ENCODE measurements around the gene BRAF.
"Not testable (repeated sequence)": the region's sequence is repeated elsewhere in the genome, so short reads cannot be mapped to it uniquely, and the experiment has no call there.

The BRAF gene

DNA sequence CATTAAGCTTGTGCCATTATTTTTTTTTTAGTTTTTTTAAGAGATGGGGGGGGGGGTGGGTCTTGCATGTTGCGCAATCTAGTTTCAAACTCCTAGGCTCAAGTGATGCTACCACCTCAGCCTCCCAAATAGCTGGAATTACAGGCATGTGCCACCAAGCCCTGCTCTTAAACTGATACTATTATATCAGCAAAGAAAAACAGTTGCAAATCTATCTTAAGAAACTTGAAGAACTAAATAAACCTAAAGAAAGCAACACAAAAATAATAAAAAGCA is 47.5 kb downstream of the BRAF start:
- DNase-seq (ENCODE audit: low read depth in 3 of 3) = no peak

- no peak for DNase-seq (ENCODE audit: low read depth in 3 of 3)
These were observed 48.0 kb downstream of the BRAF start for GRCh38 chr7:140876519-140877248.

- no peak for DNase-seq (ENCODE audit: low read depth in 3 of 3)
These were observed 51.3 kb downstream of the BRAF start for GRCh38 chr7:140873434-140873833.

DNA sequence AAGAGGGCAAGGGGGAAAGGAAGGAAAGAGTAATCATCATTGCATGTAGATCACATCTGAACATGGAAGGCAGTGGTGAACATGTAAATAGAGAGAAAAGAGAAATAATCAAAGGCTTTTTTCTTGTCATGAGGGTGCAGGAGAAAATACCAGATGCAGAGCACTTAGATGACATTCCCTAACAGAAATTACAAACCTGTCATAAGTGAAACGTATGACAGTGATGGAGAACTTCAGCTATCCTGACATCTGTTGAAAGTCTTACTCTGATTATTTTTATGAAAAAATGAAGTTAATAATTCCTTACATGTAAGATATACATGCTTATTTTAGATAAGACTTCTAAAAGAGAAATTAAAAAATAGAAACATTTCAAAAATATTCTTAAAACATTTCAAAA is 54.7 kb downstream of the BRAF start:
- no peak for DNase-seq (ENCODE audit: low read depth in 3 of 3)

- DNase-seq (ENCODE audit: low read depth in 3 of 3) = no peak
These were observed 55.3 kb downstream of the BRAF start for GRCh38 chr7:140869430-140869829.

DNA sequence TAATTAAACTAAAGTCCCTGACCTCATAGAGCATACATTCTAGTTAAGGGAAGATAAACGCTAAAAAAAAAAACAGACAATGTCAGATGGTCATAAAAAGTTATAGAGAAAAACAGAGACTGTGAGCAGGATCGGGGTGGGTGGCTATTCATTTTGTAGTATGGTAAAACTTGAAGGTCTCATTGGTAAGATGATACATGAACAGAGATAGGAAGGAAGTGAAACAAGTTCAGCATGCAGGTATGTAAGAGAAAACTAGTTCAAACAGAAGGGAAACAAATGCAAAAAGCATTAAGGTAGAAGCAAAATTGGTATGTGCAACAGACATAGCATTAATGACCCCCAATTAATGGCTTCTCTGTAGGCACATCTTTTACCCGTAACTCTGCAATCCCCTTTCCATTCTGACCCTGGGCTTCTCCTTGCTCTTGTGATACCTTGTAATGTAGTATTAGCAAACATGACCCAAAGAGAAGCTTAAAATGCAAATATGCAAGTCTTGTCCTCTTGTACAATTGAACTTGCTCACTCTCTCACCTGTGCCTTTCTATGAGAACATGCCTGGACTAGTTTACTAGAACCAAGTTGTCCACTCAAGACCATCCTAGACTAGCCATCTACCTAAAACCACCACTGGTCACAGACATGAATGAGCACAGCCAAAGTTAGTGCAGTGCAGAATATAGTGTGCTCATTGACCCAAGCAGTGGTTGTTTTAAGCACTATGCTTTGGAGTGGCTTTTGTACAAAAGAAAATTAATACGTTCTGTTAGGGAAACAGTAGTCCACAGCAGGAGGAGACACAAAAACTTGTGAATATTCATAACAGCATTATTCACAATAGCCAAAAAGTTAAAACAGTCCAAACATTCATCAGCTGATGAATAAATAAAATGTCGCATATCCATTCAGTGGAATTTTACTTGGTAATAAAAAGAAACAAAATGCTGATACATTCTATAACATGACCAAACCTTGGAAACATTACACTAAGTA is 57.0 kb downstream of the BRAF start:
- DNase-seq (ENCODE audit: low read depth in 3 of 3) = no peak

DNA sequence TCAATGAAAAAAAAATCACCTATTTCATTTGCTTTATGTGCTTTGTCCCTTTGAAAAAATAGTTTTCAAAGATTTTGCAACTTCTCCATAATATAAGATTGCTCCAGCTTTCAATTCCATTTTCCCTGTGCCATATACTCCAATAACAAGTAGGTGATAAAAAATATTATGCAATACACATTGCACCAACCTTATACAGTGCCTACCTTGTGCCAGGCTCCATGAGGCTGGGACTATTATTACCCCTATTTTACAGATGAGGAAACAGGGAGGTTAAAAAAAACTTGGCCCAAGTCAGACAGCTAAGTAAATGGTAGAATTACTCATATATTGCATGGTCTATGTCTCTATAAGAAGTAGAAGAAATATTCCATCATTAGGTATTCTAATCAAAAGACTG is 57.8 kb downstream of the BRAF start:
- DNase-seq (ENCODE audit: low read depth in 3 of 3) = no peak

DNA sequence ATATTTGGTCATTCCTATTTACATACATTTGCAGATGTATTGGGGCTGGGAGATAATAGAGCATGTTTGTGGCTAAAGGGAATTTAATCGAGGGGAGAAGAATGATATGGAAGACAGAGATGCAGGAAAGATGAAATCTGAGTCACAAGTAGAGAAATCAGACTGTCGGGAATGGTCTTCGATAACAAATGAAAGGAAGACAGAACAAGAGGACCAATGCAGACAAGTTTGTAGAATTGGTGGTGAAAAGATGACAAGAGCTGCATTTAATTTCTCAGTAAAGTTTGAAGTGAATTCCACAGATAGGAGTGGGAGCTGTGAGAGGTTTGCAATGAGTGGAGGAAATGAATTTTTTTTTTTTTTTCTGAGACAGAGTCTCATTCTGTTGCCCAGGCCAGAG is 60.0 kb downstream of the BRAF start:
- DNase-seq (ENCODE audit: low read depth in 3 of 3) = no peak

GRCh38 chr7:140863867-140864266 is 60.9 kb downstream of the BRAF start:
- DNase-seq (ENCODE audit: low read depth in 3 of 3) = no peak

GRCh38 chr7:140863184-140863583 is 61.5 kb downstream of the BRAF start:
- no peak for DNase-seq (ENCODE audit: low read depth in 3 of 3)

DNA sequence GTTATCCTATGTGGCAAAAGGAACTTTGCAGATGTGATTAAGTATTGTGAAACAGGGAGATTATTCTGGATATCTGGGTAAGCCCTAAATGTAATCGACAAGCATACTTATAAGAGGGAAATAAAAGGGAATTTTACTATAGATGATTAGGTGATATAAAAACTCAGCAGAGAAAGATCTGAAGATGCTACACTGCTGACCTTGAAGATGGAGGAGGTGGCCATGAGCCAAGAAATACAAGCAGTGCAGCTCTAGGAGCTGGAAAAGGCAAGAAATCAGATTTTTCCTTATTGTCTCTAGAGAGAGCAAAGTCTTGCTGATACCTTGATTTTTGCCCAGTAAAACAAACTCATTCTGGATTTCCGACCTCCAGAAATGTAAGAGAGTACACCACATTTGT is 67.7 kb downstream of the BRAF start:
- no peak for DNase-seq (ENCODE audit: low read depth in 3 of 3)

GRCh38 chr7:140841166-140841715 is 83.5 kb downstream of the BRAF start:
- DNase-seq (ENCODE audit: low read depth in 3 of 3) = no peak

DNA sequence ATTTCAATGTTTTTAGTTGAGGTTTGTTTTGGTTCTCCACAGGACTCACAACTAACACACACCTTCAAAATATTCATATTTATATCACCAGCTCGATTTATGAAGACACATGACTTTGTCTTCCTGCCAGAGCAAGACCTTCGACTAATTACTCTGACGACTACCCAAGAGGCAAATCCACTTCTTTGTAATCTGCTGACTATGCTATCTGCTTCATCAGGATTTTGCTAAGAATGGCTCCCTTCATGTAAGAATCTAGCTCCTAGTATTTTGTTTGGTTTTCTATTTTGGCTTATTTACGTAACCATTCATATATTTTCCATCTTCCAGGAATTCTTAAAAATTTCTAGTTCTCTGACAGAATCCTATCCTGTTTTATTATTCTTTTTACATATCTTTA is 93.0 kb downstream of the BRAF start:
- DNase-seq (ENCODE audit: low read depth in 3 of 3) = no peak

DNA sequence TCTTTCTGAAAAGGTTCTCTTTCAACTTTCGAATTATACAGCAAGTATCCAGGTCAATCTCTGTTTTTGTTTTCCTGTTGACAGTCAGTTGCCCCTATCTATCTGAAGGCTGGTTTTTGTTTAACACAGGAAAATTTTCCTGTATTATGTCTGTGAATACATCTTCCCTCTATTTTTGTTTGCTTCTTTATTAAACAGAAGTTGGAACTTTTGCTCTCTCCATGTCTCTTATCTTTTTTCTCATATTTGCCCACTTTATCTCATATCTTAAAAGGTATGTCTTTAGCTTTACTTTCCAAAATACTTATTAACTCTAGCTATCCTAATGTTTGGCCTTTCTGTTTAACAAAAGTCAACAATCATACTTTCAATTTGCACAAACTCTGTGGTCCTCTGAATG is 95.0 kb downstream of the BRAF start:
- DNase-seq (ENCODE audit: low read depth in 3 of 3) = no peak

- no peak for DNase-seq (ENCODE audit: low read depth in 3 of 3)
These were observed 96.0 kb downstream of the BRAF start for GRCh38 chr7:140828741-140829140.

DNA sequence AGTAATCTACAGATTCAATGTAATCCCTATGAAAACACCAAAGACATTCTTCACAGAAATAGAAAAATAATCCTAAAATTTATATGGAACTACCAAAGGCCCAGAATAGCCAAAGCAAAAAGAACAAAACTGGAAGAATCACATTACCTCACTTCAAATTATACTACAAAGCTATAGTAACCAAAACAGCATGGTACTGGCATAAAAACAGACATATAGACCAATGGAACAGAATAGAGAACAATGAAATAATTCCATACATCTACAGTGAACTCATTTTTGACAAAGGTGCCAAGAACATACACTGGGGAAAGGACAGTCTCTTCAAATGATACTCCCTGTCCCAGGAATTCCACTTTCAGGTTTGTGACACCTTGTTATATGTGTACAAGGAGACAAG is 107.3 kb downstream of the BRAF start:
- DNase-seq (ENCODE audit: low read depth in 3 of 3) = not testable (repeated sequence)

DNA sequence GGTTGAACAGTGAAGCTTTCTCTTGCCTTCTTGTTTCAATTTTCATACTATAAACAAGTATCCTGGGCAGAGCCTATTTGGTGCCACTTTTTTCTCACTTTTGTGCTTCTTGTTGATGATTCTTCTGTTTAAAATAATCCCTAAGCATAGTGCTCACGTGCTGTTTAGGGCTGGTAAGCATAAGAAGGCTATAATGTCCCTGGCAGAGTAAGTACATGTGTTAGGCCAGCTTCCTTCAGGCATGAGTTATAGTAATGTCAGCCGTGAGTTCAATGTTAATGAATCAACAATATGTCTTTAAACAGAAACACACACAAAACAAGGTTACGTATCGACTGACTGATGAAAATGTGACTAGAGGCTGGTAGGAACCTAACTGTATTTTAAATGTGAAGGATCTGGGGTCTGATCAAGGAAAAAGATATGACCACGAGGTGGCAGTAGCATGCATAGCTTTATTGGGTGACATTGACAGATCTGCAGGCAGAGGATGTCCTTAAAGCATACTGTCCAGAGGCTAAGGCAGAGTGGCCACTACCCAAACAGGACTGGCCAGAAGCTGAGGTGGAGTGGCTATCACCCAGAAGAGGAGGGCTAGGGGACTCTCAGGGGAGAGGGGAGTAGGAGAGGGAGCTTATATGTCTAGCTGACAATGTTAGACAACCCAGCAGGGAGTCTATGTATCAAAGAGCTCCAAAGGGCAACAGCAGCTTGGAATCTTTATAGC is 113.7 kb downstream of the BRAF start:
- DNase-seq (ENCODE audit: low read depth in 3 of 3) = peak; percentile 5 to 45 (median 12)

DNA sequence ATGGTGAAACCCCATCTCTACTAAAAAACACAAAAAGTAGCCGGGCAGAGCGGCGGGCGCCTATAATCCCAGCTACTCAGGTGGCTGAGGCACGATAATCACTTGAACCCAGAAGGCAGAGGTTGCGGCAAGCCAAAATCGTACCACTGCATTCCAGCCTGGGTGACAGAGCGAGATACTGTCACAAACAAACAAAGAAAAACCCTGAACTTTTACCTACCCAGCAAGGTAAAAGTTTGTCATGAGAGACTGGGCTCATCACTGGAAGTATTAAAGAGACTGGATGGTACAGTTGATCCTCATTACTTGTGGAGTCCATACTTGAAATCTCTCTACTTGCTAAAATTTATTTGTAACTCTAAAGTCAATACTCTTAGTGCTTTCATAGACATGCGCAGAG is 114.3 kb downstream of the BRAF start:
- no peak for DNase-seq (ENCODE audit: low read depth in 3 of 3)

GRCh38 chr7:140778975-140779374 is 145.8 kb downstream of the BRAF start:
- no peak for DNase-seq (ENCODE audit: low read depth in 3 of 3)

- no peak for DNase-seq (ENCODE audit: low read depth in 3 of 3)
These were observed 146.2 kb downstream of the BRAF start for GRCh38 chr7:140778568-140778967.

- DNase-seq (ENCODE audit: low read depth in 3 of 3) = no peak
These were observed 150.4 kb downstream of the BRAF start for GRCh38 chr7:140774371-140774770.

DNA sequence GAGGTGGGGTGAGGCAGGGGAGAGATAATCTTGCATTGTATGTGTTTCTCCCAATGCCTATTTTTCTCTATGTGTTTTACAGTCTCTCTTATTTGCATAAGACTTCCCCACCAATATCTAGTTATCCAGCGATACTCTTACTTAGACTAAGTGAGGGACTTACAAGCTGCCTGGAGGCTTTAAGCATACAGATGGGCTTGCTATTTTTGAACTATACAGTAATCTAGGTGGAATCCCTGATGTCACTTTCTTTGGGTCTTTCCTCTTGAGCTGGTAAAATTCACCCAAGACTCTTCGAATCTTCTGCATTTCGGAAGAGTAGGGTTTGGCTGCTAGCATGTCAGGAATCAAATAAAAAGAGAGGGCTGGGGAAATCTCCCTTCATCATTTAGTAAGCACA is 151.6 kb downstream of the BRAF start:
- DNase-seq (ENCODE audit: low read depth in 3 of 3) = no peak

All from stimulated activated CD4-positive, alpha-beta T cell treated with anti-CD3 and anti-CD28 coated beads, TNF-alpha, amount 100 ng/mL, for 4 hours (primary cell).